Measurements from ENCODE around the gene NOLC1. TPM values are rescaled to one million over a fixed set of nuclear protein-coding genes. Genes with fewer than 3 reads are reported as not detected.

NOLC1 gene
- total and polyA plus RNA-seq, 2 of the 4 experiments (the other 2 are of a cell fraction): 43.2 to 55.3 TPM

- H2AFZ ChIP-seq (replicated peaks; ENCODE audit: low read length, poor library complexity): peak overlapping the region; percentile 94
- H3K4me1 ChIP-seq (ENCODE audit: control insufficient read depth, insufficient read depth, low read length): peaks cover 26% of the 10 kb centered on the region
- H3K4me3 ChIP-seq (ENCODE audit: insufficient read depth, low read depth, low read length): peak overlapping the region; percentile 89
- H2BK15ac ChIP-seq (ENCODE audit: low read depth, low read length): peak overlapping the region; percentile 88; the same call in 2 of the 3 replicates
- peak overlapping the region; percentile 99 for H3K23ac ChIP-seq (ENCODE audit: low read depth, low read length)
- H3K27ac ChIP-seq (ENCODE audit: insufficient read depth, low read length): peak overlapping the region; percentile 91
- H3K9me1 ChIP-seq (ENCODE audit: insufficient read depth, low read length): peaks cover 20% of the 10 kb centered on the region
- DNase-seq: peak; percentile 90
- H3K79me1 ChIP-seq (ENCODE audit: low read depth in 1 of 2, low read length in 2 of 2): peaks cover 7 to 54% of the 10 kb centered on the region in 2 experiments; a peak in 2 of 4 replicates
- H4K20me1 ChIP-seq (ENCODE audit: insufficient read depth, low read length): peaks cover 16% of the 10 kb centered on the region
- peak overlapping the region; percentile 100 for H2AK9ac ChIP-seq (replicated peaks; ENCODE audit: low read depth, low read length, poor library complexity)
- H3K14ac ChIP-seq (replicated peaks; ENCODE audit: low read depth, low read length): peak overlapping the region; percentile 99
- peak overlapping the region; percentile 79 for H3K56ac ChIP-seq (ENCODE audit: extremely low read depth, insufficient read depth, low read length)
- H2AK5ac ChIP-seq (ENCODE audit: low read depth, low read length): peak overlapping the region; percentile 90
- peak overlapping the region; percentile 87 for H2BK5ac ChIP-seq (ENCODE audit: low read depth, low read length, poor library complexity, severe bottlenecking)
- peak overlapping the region; percentile 94 for H2BK120ac ChIP-seq (ENCODE audit: low read depth, low read length)
- intact Hi-C loops (cut with micrococcal nuclease) (loop anchor here (2.0 kb wide), 1 partner anchor 32 kb away; the partner anchor contains the start of gene NOLC1), in situ Hi-C loops (cut with MboI; ENCODE audit: low sequenced_read_pairs) (no loop called here), dilution Hi-C loops (cut with HindIII; ENCODE audit: low sequenced_read_pairs, unreplicated experiment) (no loop called here)
- H3K9me3 ChIP-seq (ENCODE audit: control insufficient read depth, insufficient read depth, low read length): no peaks in the 10 kb centered on the region
- peak overlapping the region; percentile 91 for H2BK20ac ChIP-seq (ENCODE audit: low read depth, low read length)
- peak overlapping the region; percentile 93 for H3K4ac ChIP-seq (ENCODE audit: low read depth, low read length)
- CTCF ChIA-PET: interaction anchor here (2.0 kb wide), 1 partner anchor 11 kb away, joined by 10 read pairs; the partner anchor contains the start of gene PPRC1
- H4K8ac ChIP-seq (ENCODE audit: low read depth in 2 of 2, low read length in 2 of 2): peak overlapping the region; percentile 53 to 91
- peak overlapping the region; percentile 90 for H4K5ac ChIP-seq (ENCODE audit: low read depth, low read length)
- WGBS, 2 experiments (ENCODE audit: extremely low coverage in 2 of 2, insufficient read length in 1 of 2): no CpG with 5 or more reads among the region's 15 CpGs
- H3K18ac ChIP-seq (ENCODE audit: low read depth, low read length): peak overlapping the region; percentile 89
- no peaks in the 10 kb centered on the region for H3K27me3 ChIP-seq (ENCODE audit: control insufficient read depth, insufficient read depth, low read length)
- H3K9ac ChIP-seq (ENCODE audit: low read depth, low read length): peak overlapping the region; percentile 98
- H3K4me2 ChIP-seq (ENCODE audit: low read depth, low read length): peak overlapping the region; percentile 78
- POLR2A ChIA-PET (ENCODE audit: unreplicated experiment): interaction anchor here (0.6 kb wide), 1 partner anchor 449 kb away, joined by 4 read pairs; no protein-coding TSS in a partner anchor
- no peaks in the 10 kb centered on the region for H3K36me3 ChIP-seq (ENCODE audit: control insufficient read depth, insufficient read depth, low read length)
- BruUV-seq (replicated peaks): no TSS peak
- TF ChIP-seq MAZ (IDR thresholded peaks at IDR 0.05; ENCODE audit: borderline replicate concordance, low read depth, low read length) (peak; percentile 7; the same call in 1 of the 2 replicates), ELK1 (IDR thresholded peaks at IDR 0.05; ENCODE audit: borderline replicate concordance, low read depth, low read length) (no peak), USF2 (IDR thresholded peaks at IDR 0.05; ENCODE audit: low read depth, low read length) (no peak)
- ATAC-seq (ENCODE audit: low read depth): peak; percentile 62
- H4K91ac ChIP-seq (ENCODE audit: insufficient read depth, low read depth, low read length): peak overlapping the region; percentile 94
Observed at GRCh38 chr10:102120991-102121738, 31.0 kb upstream of the NOLC1 start.

Data from IMR-90 (cell line).